ENCODE measurements around the gene CCBE1. TPM values are rescaled to one million over a fixed set of nuclear protein-coding genes. Genes with fewer than 3 reads are reported as not detected.
A peak's percentile ranks its signal among the peaks of the same experiment; 100 is the strongest.

Gene CCBE1
- polyA plus RNA-seq, 1 donor from 2014 or later, result not detected

DNA sequence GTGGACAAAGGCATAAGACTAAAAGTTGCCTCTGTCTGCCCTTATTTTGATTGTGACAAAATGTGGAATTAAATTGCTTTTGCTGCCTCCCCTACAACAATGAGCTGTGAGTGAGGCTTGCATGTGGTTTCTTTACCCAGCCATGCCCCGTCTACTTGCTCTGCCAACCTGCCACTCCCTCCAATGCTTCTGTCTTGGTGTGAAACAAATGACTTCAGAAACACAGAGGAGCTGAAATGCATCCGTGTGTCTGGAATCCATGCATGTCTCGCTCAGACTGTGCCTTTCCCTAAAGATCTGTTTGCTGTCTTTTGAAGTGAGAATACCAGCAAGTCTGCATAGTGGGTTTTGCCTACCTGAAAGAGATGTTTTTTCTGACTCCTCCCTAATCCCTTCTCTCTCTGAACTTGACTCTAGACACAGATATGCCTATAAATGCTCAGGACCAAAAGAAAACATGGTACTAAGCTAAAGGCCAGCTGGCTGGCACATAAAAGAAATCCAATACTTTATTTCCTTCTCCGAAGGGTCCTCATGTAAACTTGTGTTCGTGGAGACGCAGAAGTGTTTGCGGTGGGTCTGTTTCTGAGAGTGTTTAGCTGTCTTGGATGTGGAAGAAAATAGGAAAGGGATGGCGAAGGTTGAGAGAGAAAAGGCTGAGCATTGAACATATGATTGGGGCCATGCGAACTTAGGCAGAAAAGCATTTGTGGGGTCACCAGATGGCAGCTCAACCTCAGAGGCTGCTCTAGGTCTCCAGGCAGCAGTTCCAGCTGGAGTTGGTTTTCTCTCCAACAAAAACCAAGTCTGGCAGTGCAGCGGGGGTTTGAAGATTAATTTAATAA lies 120.5 kb downstream of the CCBE1 start:
- Mint-ChIP-seq H3K9me3 (peaks cover 2 to 7% (median 4%) of the 10 kb centered on the region in 3 donors), H3K27me3 (peaks cover 4% of the 10 kb centered on the region), H3K4me1 (no peaks in the 10 kb centered on the region), H3K36me3 (no peaks in the 10 kb centered on the region), H3K4me3 (no peak overlapping the region), H3K27ac (no peak overlapping the region)

DNA sequence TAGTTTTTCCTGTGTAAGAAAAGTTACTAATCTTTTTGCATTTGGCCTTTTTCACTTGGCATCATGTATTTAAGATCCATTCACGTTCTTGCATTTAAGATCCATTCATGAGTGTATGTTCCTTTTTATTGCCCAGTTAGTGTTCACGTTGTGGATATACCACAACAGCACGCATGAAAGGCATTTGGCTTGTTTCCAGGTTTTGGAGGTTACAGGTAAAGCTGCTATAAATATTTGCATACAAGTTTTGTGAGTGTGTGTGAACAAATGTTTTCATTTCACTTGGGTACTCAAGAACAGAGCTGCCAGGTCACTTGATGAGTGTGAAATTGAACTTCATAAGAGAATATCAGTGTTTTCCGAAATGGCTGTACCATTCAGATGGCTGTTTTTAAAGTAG lies 121.2 kb downstream of the CCBE1 start:
- Mint-ChIP-seq H3K4me1 (no peaks in the 10 kb centered on the region), H3K27ac (no peak overlapping the region), H3K36me3 (no peaks in the 10 kb centered on the region), H3K4me3 (no peak overlapping the region), H3K9me3 (peaks cover 2 to 7% (median 4%) of the 10 kb centered on the region in 3 donors), H3K27me3 (peaks cover 4% of the 10 kb centered on the region)

DNA sequence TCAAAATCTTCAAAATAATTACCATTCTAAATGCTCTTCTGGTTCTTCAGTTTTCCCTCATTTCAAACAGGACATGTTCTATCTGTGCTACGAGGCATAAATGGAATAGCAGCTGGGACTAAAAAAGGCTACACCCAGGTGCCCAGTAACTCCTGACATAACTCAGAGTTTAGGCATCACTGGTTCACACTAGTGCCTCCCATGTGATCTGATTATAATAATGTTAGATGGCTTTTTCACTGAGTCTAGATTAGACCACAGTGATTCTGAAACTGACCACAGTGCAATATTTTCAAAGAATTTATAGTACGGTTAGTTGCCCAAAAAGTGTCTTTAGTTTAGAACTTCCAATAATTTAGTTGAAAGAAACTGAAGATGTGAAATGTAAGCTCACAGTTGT lies 123.3 kb downstream of the CCBE1 start:
- peaks cover 2 to 7% (median 4%) of the 10 kb centered on the region in 3 donors for H3K9me3 Mint-ChIP-seq
- H3K27me3 Mint-ChIP-seq, result peaks cover 4% of the 10 kb centered on the region
- peaks cover 1 to 3% (median 1%) of the 10 kb centered on the region in 3 donors for H3K4me1 Mint-ChIP-seq
- no peak overlapping the region for H3K4me3 Mint-ChIP-seq
- no peaks in the 10 kb centered on the region for H3K36me3 Mint-ChIP-seq
- H3K27ac Mint-ChIP-seq, result no peak overlapping the region

DNA sequence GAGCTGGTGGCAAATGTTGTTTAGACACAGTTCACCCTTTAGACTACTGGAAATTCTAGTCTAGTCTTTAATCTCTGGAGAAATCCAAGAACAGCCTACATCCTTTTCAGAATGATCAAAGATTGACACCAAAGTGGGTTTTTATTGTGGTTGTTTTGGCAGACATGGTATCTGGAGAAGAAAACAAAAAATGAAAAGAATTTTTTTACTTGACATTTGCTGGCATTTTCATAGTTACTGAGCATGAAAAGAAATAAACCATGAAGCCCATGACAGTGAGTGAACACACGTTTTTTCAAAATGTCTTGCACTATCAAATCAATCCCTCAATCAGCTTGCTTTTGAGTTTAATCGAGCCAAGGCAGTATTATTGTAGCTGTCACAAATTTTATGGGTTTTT lies 125.3 kb downstream of the CCBE1 start:
- Mint-ChIP-seq H3K4me1 (peaks cover 3 to 4% (median 4%) of the 10 kb centered on the region in 3 donors), H3K9me3 (peaks cover 2 to 3% (median 2%) of the 10 kb centered on the region in 3 donors), H3K4me3 (no peak overlapping the region), H3K36me3 (no peaks in the 10 kb centered on the region), H3K27ac (no peak overlapping the region), H3K27me3 (peaks cover 4% of the 10 kb centered on the region)

- peaks cover 3 to 4% (median 4%) of the 10 kb centered on the region in 3 donors for H3K4me1 Mint-ChIP-seq
- H3K27me3 Mint-ChIP-seq, result peaks cover 4% of the 10 kb centered on the region
- no peak overlapping the region for H3K27ac Mint-ChIP-seq
- H3K4me3 Mint-ChIP-seq, result no peak overlapping the region
- no peaks in the 10 kb centered on the region for H3K36me3 Mint-ChIP-seq
- H3K9me3 Mint-ChIP-seq, result peaks cover 0 to 2% (median 2%) of the 10 kb centered on the region in 3 donors
Measured at GRCh38 chr18:59570796-59571195, 126.4 kb downstream of the CCBE1 start.

DNA sequence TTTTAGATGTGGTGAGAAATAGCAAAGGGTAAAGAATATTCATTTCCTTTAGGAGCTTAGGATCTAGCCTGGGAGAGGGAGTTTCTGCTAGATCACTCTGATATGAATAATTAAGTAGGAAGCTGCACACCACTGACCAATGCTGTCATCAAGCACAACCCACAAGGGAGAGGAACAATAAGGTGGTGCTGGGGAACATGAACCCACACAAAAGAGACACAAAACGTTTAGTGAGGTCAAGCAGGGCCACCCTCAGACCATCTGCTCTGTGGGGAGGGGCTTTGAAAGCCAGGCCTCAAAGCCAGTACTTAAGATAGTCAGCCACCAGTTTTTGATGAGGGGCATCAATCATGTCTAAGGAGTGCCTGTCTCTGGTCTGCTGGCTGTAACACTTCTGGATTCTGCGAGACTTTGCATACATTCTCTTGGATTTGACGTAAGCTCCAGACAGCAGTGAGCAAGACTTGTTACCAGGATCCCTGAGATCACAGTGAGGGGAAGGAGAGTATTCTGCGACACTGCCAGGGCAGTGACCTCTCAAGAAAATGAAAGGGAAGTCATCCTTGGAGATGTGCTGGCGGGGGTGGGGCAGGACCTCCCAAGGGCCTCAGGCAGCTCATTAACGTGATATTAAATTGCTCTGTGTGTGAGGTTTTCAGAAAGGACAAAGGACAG lies 127.0 kb downstream of the CCBE1 start:
- H3K27ac Mint-ChIP-seq, result no peak overlapping the region
- no peak overlapping the region for H3K4me3 Mint-ChIP-seq
- H3K27me3 Mint-ChIP-seq, result peaks cover 7% of the 10 kb centered on the region
- H3K4me1 Mint-ChIP-seq, result peaks cover 3 to 4% (median 4%) of the 10 kb centered on the region in 3 donors
- peaks cover 0 to 2% (median 2%) of the 10 kb centered on the region in 3 donors for H3K9me3 Mint-ChIP-seq
- no peaks in the 10 kb centered on the region for H3K36me3 Mint-ChIP-seq

DNA sequence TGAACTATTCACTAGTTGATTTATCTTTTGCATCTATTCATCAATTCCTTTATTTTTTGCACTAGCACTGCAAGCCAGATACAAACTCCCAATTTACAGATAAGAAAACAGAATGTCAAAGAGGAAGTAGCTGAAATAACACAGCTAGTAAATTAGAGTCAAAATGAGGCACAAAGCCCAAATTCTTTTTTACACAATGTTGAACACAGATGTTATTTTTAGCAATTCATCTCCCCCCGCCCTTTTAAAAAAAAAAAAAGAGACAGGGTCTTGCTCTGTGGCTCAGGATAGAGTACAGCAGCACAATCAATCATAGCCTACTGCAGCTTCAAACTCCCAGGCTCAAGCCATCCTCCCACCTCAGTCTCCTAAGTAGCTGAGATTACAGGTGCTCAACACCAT lies 127.8 kb downstream of the CCBE1 start:
- Mint-ChIP-seq H3K36me3 (no peaks in the 10 kb centered on the region), H3K9me3 (peaks cover 0 to 4% (median 0%) of the 10 kb centered on the region in 3 donors), H3K27ac (no peak overlapping the region), H3K4me3 (no peak overlapping the region), H3K27me3 (peaks cover 9% of the 10 kb centered on the region), H3K4me1 (peaks cover 3 to 4% (median 4%) of the 10 kb centered on the region in 3 donors)

- Mint-ChIP-seq H3K4me1 (peaks cover 3 to 4% (median 4%) of the 10 kb centered on the region in 3 donors), H3K27me3 (peaks cover 5% of the 10 kb centered on the region), H3K36me3 (no peaks in the 10 kb centered on the region), H3K9me3 (peaks cover 0 to 5% (median 0%) of the 10 kb centered on the region in 3 donors), H3K27ac (no peak overlapping the region), H3K4me3 (peak overlapping the region in 1 of 4 donors; percentile 2)
Measured at GRCh38 chr18:59567431-59567830, 129.8 kb downstream of the CCBE1 start.

- Mint-ChIP-seq H3K27ac (no peak overlapping the region), H3K4me1 (peaks cover 3 to 4% (median 4%) of the 10 kb centered on the region in 3 donors), H3K36me3 (no peaks in the 10 kb centered on the region), H3K27me3 (peaks cover 5% of the 10 kb centered on the region), H3K4me3 (no peak overlapping the region), H3K9me3 (peaks cover 0 to 5% (median 0%) of the 10 kb centered on the region in 3 donors)
Measured at GRCh38 chr18:59566533-59566971, 130.7 kb downstream of the CCBE1 start.

- Mint-ChIP-seq H3K36me3 (no peaks in the 10 kb centered on the region), H3K27ac (no peak overlapping the region), H3K4me3 (no peak overlapping the region), H3K27me3 (peaks cover 5% of the 10 kb centered on the region), H3K4me1 (peaks cover 3 to 4% (median 4%) of the 10 kb centered on the region in 3 donors), H3K9me3 (peaks cover 0 to 5% (median 0%) of the 10 kb centered on the region in 3 donors)
Measured at GRCh38 chr18:59565957-59566356, 131.3 kb downstream of the CCBE1 start.

DNA sequence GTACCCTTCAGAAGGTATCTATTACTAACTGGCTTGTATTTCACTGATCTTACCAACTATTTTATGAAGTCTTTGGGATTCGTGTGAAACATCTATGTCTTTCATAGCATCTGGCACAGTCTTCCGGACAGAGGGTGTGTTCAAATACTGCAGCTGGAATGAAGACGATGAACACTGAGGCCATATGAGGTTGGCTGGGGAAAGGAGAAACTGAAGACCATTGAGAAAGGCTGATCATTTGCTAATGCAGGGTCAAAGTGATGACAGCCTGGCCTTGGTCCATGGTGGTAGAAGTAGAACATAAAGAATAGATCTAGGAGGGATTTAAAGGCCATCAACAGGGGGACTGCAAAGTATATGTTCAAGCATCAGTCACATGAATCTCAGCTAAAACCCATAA lies 132.7 kb downstream of the CCBE1 start:
- Mint-ChIP-seq H3K4me3 (no peak overlapping the region), H3K36me3 (no peaks in the 10 kb centered on the region), H3K9me3 (peaks cover 0 to 5% (median 0%) of the 10 kb centered on the region in 3 donors), H3K27ac (no peak overlapping the region), H3K27me3 (peaks cover 5% of the 10 kb centered on the region), H3K4me1 (peaks cover 3 to 4% (median 4%) of the 10 kb centered on the region in 3 donors)

GRCh38 chr18:59563176-59563785 lies 133.9 kb downstream of the CCBE1 start:
- Mint-ChIP-seq H3K4me1 (no peaks in the 10 kb centered on the region), H3K27me3 (peaks cover 5% of the 10 kb centered on the region), H3K27ac (no peak overlapping the region), H3K9me3 (peaks cover 0 to 8% (median 0%) of the 10 kb centered on the region in 3 donors), H3K4me3 (no peak overlapping the region), H3K36me3 (no peaks in the 10 kb centered on the region)

GRCh38 chr18:59562751-59563150 lies 134.5 kb downstream of the CCBE1 start:
- Mint-ChIP-seq H3K9me3 (peaks cover 0 to 13% (median under 1%) of the 10 kb centered on the region in 3 donors), H3K27me3 (peaks cover 5% of the 10 kb centered on the region), H3K27ac (no peak overlapping the region), H3K4me3 (no peak overlapping the region), H3K36me3 (no peaks in the 10 kb centered on the region), H3K4me1 (no peaks in the 10 kb centered on the region)

DNA sequence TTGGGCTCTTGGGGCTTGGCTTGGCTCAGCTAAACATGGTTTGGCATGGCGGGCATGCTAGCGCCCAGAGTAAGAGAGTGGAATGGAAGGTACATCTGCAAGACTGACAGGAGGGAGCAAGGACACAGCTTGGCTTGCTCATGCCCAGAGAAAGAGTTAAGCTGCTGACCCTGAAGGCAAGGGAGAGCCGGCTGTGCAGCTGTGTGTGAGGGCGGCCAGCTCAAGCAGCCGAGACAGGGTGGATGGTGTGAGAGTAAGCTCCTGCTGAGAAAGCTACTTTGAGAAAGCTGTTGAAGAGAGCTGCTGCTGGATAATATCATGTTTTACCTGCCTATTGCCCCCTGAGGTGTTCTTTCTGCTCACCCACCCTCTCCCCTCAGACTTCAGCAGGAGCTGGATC lies 135.6 kb downstream of the CCBE1 start:
- peaks cover 0 to 14% (median 2%) of the 10 kb centered on the region in 3 donors for H3K9me3 Mint-ChIP-seq
- no peaks in the 10 kb centered on the region for H3K4me1 Mint-ChIP-seq
- H3K27ac Mint-ChIP-seq, result no peak overlapping the region
- no peak overlapping the region for H3K4me3 Mint-ChIP-seq
- H3K27me3 Mint-ChIP-seq, result peaks cover 5% of the 10 kb centered on the region
- no peaks in the 10 kb centered on the region for H3K36me3 Mint-ChIP-seq

- no peaks in the 10 kb centered on the region for H3K36me3 Mint-ChIP-seq
- no peak overlapping the region for H3K4me3 Mint-ChIP-seq
- H3K9me3 Mint-ChIP-seq, result peaks cover 0 to 14% (median 5%) of the 10 kb centered on the region in 3 donors
- no peaks in the 10 kb centered on the region for H3K4me1 Mint-ChIP-seq
- peaks cover 5% of the 10 kb centered on the region for H3K27me3 Mint-ChIP-seq
- H3K27ac Mint-ChIP-seq, result no peak overlapping the region
Measured at GRCh38 chr18:59560556-59560955, 136.7 kb downstream of the CCBE1 start.
